H1 (cell line): ENCODE measurements around the gene SBNO1. TPM values are rescaled to one million over a fixed set of nuclear protein-coding genes. Genes with fewer than 3 reads are reported as not detected.

ENCODE experiments used
- CTCF ChIA-PET: fragments of 300-600 bp; sonication (Branson Sonifier 250); formaldehyde crosslinking; loops from one replicate; lab custom pipeline; 2021; ENCODE audit not compliant: partially characterized antibody; lab: Charles Lee
- POLR2A ChIA-PET: fragments of 300-600 bp; sonication (Branson Sonifier 250); formaldehyde crosslinking; loops from one replicate; lab custom pipeline; 2021; ENCODE audit warnings: inconsistent platforms; ENCODE audit not compliant: partially characterized antibody; lab: Charles Lee
- DNase-seq, 2 experiments: peaks; one replicate each; pipeline versions ENCODE4 v3.0.0 to v3.0.0-alpha.2; 2010 to 2022; ENCODE audit warnings: low spot score in 2 of 2, low read depth in 1 of 2, mixed read lengths in 1 of 2
- FAIRE-seq: peaks from 2 replicates; lab custom pipeline; 2011; peaks lifted over from hg19 to GRCh38; lab: Jason Lieb, UNC
- H2AFZ ChIP-seq: 2 replicates; pipeline ENCODE4 v1.8.1; 2012; ENCODE audit warnings: low read length, inconsistent platforms
- H2AK5ac ChIP-seq: 2 replicates; pipeline ENCODE4 v1.6.1; 2013; ENCODE audit warnings: low read depth, low read length
- H2BK120ac ChIP-seq: replicated peaks from 2 replicates; pipeline ENCODE3; 2013; ENCODE audit warnings: low read depth, low read length, inconsistent platforms
- H2BK12ac ChIP-seq: 2 replicates; pipeline ENCODE4 v1.6.1; 2013; ENCODE audit warnings: low read depth, low read length
- H2BK15ac ChIP-seq: 2 replicates; pipeline ENCODE4 v1.6.1; 2013; ENCODE audit warnings: low read length
- H2BK20ac ChIP-seq: 2 replicates; pipeline ENCODE4 v1.6.1; 2013; ENCODE audit warnings: low read length
- H2BK5ac ChIP-seq: 2 replicates; pipeline ENCODE4 v1.6.1; 2013; ENCODE audit warnings: low read depth, low read length
- H3K14ac ChIP-seq: 2 replicates; pipeline ENCODE4 v1.6.1; 2013; ENCODE audit warnings: inconsistent platforms; ENCODE audit not compliant: insufficient read length
- H3K18ac ChIP-seq: 2 replicates; pipeline ENCODE4 v1.6.1; 2013; ENCODE audit warnings: low read length; ENCODE audit errors: extremely low read depth
- H3K23ac ChIP-seq: 2 replicates; pipeline ENCODE4 v1.6.1; 2013; ENCODE audit warnings: inconsistent platforms; ENCODE audit not compliant: insufficient read length
- H3K23me2 ChIP-seq: 2 replicates; pipeline ENCODE4 v1.6.1; 2013; ENCODE audit warnings: low read depth, low read length
- H3K27ac ChIP-seq: 2 replicates; pipeline ENCODE4 v1.6.1; 2011; ENCODE audit warnings: low read depth, low read length, inconsistent platforms
- H3K27me3 ChIP-seq, 4 experiments: replicated peaks in 1 of 4; 1 replicate in 1 of 4; 2 replicates in 3 of 4; pipeline versions ENCODE4 v1.6.1 to v1.8.1; 2011 to 2013; ENCODE audit warnings: low read length in 3 of 4, mild to moderate bottlenecking in 3 of 4, inconsistent platforms in 2 of 4, mixed read lengths in 2 of 4, moderate library complexity in 1 of 4; ENCODE audit not compliant: control insufficient read depth in 3 of 4, insufficient read depth in 3 of 4; ENCODE audit errors: extremely low read depth in 1 of 4
- H3K36me3 ChIP-seq, 4 experiments: 2 replicates each; pipeline versions ENCODE4 v1.6.1 to v1.8.1; 2011 to 2013; ENCODE audit warnings: mild to moderate bottlenecking in 4 of 4, low read length in 3 of 4, moderate library complexity in 2 of 4, control low read depth in 1 of 4, inconsistent platforms in 1 of 4; ENCODE audit not compliant: insufficient read depth in 4 of 4, control insufficient read depth in 2 of 4
- H3K4ac ChIP-seq: replicated peaks from 2 replicates; pipeline ENCODE3; 2013; ENCODE audit warnings: low read length, low read depth, mixed read lengths, inconsistent platforms; ENCODE audit not compliant: insufficient read length
- H3K4me1 ChIP-seq, 4 experiments: replicated peaks in 1 of 4; 1 replicate in 1 of 4; 2 replicates in 3 of 4; pipeline versions ENCODE4 v1.6.1 to v1.8.1; 2011 to 2013; ENCODE audit warnings: low read length in 3 of 4, inconsistent platforms in 2 of 4, mixed read lengths in 1 of 4; ENCODE audit not compliant: insufficient read depth in 4 of 4, control insufficient read depth in 3 of 4
- H3K4me2 ChIP-seq, 2 experiments: 2 replicates each; pipeline versions ENCODE4 v1.6.1 to v1.8.1; 2011 to 2013; ENCODE audit warnings: low read depth in 2 of 2, low read length in 2 of 2, control low read depth in 1 of 2, inconsistent platforms in 1 of 2, mild to moderate bottlenecking in 1 of 2; ENCODE audit not compliant: insufficient read depth in 1 of 2
- H3K4me3 ChIP-seq, 4 experiments: fragments of 200-600, 300-600 bp in 1 of 4; sonication (generic), shearing (Covaris generic), sonication (Bioruptor Twin) in 1 of 4; 2 replicates each; pipeline versions ENCODE4 v1.5.1 to v1.8.1; 2011 to 2016; ENCODE audit warnings: low read length in 4 of 4, low read depth in 3 of 4, control low read depth in 2 of 4, inconsistent platforms in 2 of 4, mild to moderate bottlenecking in 2 of 4, mixed read lengths in 1 of 4, moderate library complexity in 1 of 4; ENCODE audit not compliant: insufficient read depth in 2 of 4; ENCODE audit errors: extremely low read depth in 1 of 4
- H3K56ac ChIP-seq: replicated peaks from 2 replicates; pipeline ENCODE3; 2013; ENCODE audit warnings: low read depth, mild to moderate bottlenecking, mixed read lengths, low read length, inconsistent platforms; ENCODE audit not compliant: insufficient read length
- H3K79me1 ChIP-seq: 2 replicates; pipeline ENCODE4 v1.6.1; 2013; ENCODE audit warnings: low read depth, low read length, control low read depth
- H3K79me2 ChIP-seq, 2 experiments: 2 replicates each; pipeline versions ENCODE4 v1.6.1 to v1.8.1; 2012 to 2013; ENCODE audit warnings: low read length in 2 of 2, mild to moderate bottlenecking in 2 of 2, inconsistent platforms in 1 of 2; ENCODE audit not compliant: insufficient read depth in 2 of 2, control insufficient read depth in 1 of 2
- H3K9ac ChIP-seq, 4 experiments: replicated peaks in 1 of 4; 1 replicate in 1 of 4; 2 replicates in 3 of 4; pipeline versions ENCODE4 v1.6.1 to v1.8.1; 2011 to 2013; ENCODE audit warnings: low read depth in 3 of 4, low read length in 3 of 4, control low read depth in 2 of 4, mild to moderate bottlenecking in 2 of 4, moderate library complexity in 2 of 4, inconsistent platforms in 1 of 4; ENCODE audit errors: extremely low read depth in 1 of 4
- H3K9me3 ChIP-seq, 2 experiments: 2 replicates each; pipeline versions ENCODE4 v1.6.1 to v1.8.1; 2012 to 2013; ENCODE audit warnings: mild to moderate bottlenecking in 2 of 2, moderate library complexity in 2 of 2, control low read depth in 1 of 2, inconsistent platforms in 1 of 2, low read depth in 1 of 2, low read length in 1 of 2, mixed read lengths in 1 of 2; ENCODE audit not compliant: insufficient read depth in 2 of 2
- H4K20me1 ChIP-seq, 2 experiments: replicated peaks in 1 of 2; 2 replicates each; pipeline versions ENCODE3 to v1.8.1; 2011 to 2013; ENCODE audit warnings: inconsistent platforms in 2 of 2, low read length in 2 of 2, mild to moderate bottlenecking in 1 of 2; ENCODE audit not compliant: insufficient read depth in 2 of 2, control insufficient read depth in 1 of 2
- H4K5ac ChIP-seq: 2 replicates; pipeline ENCODE4 v1.6.1; 2013; ENCODE audit warnings: low read length, low read depth, mixed read lengths, inconsistent platforms; ENCODE audit not compliant: insufficient read length
- H4K8ac ChIP-seq: 2 replicates; pipeline ENCODE4 v1.8.0; 2013; ENCODE audit warnings: mild to moderate bottlenecking, moderate library complexity, low read length, inconsistent platforms; ENCODE audit not compliant: insufficient read depth; ENCODE audit errors: extremely low read depth
- H4K91ac ChIP-seq: replicated peaks from 2 replicates; pipeline ENCODE3; 2013; ENCODE audit warnings: low read length, mixed read lengths, inconsistent platforms; ENCODE audit not compliant: insufficient read length
- ASH2L ChIP-seq: fragments of 200-600, 300-600 bp; sonication (generic); IDR thresholded peaks from one replicate; pipeline ENCODE4 v1.7.1; 2017; ENCODE audit warnings: low read length
- CEBPB ChIP-seq: IDR thresholded peaks from 2 replicates; pipeline ENCODE4 v1.6.1; 2012; ENCODE audit warnings: low read depth, low read length
- HDAC2 ChIP-seq, 2 experiments: fragments of 300-600 bp in 1 of 2; sonication (generic) in 1 of 2; IDR thresholded peaks; 2 replicates each; pipeline ENCODE4 v1.6.1; 2011 to 2012; ENCODE audit warnings: low read depth in 2 of 2, low read length in 2 of 2, mild to moderate bottlenecking in 2 of 2, moderate library complexity in 2 of 2, borderline replicate concordance in 1 of 2, inconsistent platforms in 1 of 2
- POLR2A ChIP-seq, 2 experiments: IDR thresholded peaks; 1 replicate in 1 of 2; 2 replicates in 1 of 2; pipeline ENCODE4 v1.6.1; 2011; ENCODE audit warnings: low read depth in 2 of 2, low read length in 2 of 2, mild to moderate bottlenecking in 2 of 2; ENCODE audit errors: control extremely low read depth in 1 of 2
- RBBP5 ChIP-seq: IDR thresholded peaks from 2 replicates; pipeline ENCODE4 v1.7.1; 2012; ENCODE audit warnings: low read depth, mild to moderate bottlenecking, inconsistent platforms, low read length, moderate library complexity, borderline replicate concordance
- SIX5 ChIP-seq: IDR thresholded peaks from 2 replicates; pipeline ENCODE4 v1.6.1; 2011; ENCODE audit warnings: mild to moderate bottlenecking, low read depth, low read length
- WGBS, 2 experiments: shearing (Covaris generic) in 1 of 2; methylation state at CpG; one replicate each; pipeline versions ENCODE4 v1.1.6 to v1.1.7; 2013 to 2015; ENCODE audit warnings: low lambda C conversion rate in 2 of 2, mixed read lengths in 2 of 2, inconsistent platforms in 1 of 2, low coverage in 1 of 2, missing lambda C conversion rate in 1 of 2; ENCODE audit not compliant: insufficient replicate concordance in 2 of 2, insufficient coverage in 1 of 2, insufficient read length in 1 of 2; ENCODE audit errors: extremely low coverage in 1 of 2, missing lambda C conversion rate in 1 of 2; 5-methylcytosine and 5-hydroxymethylcytosine counted together
- polyA plus RNA-seq, 7 experiments: library from polyadenylated mRNA; depleted of rRNA in 3 of 7; stranded (reverse) in 5 of 7; unstranded in 2 of 7; fragments of >200 nt in 5 of 7; fragments of 200-250 nt in 2 of 7; gene quantifications; 1 replicate in 5 of 7; 2 replicates in 1 of 7; 4 replicates in 1 of 7; pipeline versions ENCODE4 v1.2.1 to v1.2.3, GENCODE V29; 2011 to 2013; ENCODE audit warnings: missing spikeins in 2 of 7, mixed read lengths in 2 of 7
- total RNA-seq: library from RNA; stranded (reverse); fragmentation: NEBNext Ultra II Directional; extraction: Animal tissue kit (Norgen Biotek cat#: 25700); gene quantifications from 2 replicates; pipeline ENCODE4 v1.2.1, GENCODE V29; 2021
- TF ChIP-seq, protein P1 (sequence below): IDR thresholded peaks from 2 replicates; pipeline ENCODE4 v1.6.1; 2011; ENCODE audit warnings: low read depth, mild to moderate bottlenecking, low read length; ENCODE audit not compliant: insufficient read depth

Gene SBNO1
- total and polyA plus RNA-seq, 2 of the 8 experiments (the other 6 are each of a cell fraction or from before 2014, with no cell fraction given): 6.7 to 57.7 TPM

DNA sequence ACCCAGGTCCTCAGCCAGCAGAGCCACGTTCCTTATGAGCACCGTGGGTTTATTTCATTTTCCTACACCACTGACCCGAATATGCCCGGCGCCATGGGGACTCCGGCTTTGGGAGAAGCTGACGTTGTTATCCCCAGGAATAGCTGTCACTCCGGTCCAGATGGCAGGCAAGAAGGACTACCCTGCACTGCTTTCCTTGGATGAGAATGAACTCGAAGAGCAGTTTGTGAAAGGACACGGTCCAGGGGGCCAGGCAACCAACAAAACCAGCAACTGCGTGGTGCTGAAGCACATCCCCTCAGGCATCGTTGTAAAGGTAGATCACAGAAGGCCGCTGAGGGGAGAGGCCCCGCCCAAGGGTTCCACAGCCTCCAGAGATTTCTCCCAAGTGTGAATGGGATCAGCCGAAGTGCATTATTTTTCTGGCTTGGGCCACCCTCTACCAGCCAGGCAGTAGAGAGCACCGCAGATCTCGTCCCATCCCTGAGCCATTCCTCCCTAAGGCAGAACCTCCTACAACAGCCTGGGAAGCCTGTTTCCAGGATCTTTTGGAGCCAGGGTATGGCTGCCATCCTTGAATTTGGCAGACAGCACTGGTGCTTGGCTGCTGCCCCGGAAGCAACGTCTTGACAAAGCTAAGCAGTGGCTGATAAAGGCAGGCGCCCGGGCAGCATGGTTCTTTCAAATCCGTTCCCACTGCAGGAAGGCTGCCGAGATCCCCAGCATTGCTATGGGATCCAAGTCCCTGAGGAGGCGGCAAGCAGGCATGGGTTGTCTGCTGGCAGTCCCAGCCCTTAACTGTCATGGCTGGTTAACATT, 110.8 kb downstream of the SBNO1 start:
- Histone ChIP-seq H3K4ac (no peak overlapping the region), H3K27ac (no peak overlapping the region), H2BK15ac (no peak overlapping the region), H3K23me2 (no peaks in the 10 kb centered on the region), H4K20me1 (peaks cover 0 to 4% of the 10 kb centered on the region in 2 experiments), H3K4me2 (no peak overlapping the region), H3K9ac (no peak overlapping the region; a peak in 1 of 7 replicates), H3K4me3 (no peak overlapping the region), H3K14ac (no peak overlapping the region), H3K4me1 (peaks cover 0 to 5% (median 0%) of the 10 kb centered on the region in 4 experiments; a peak in 1 of 7 replicates), H4K8ac (no peak overlapping the region), H2BK120ac (no peak overlapping the region), H3K9me3 (peaks cover 0 to 7% of the 10 kb centered on the region in 2 experiments; a peak in 2 of 4 replicates), H2AK5ac (no peak overlapping the region), H2BK12ac (no peak overlapping the region), H2BK5ac (no peak overlapping the region), H3K18ac (no peak overlapping the region), H3K56ac (no peak overlapping the region), H3K79me1 (peaks cover 4% of the 10 kb centered on the region; the same call in 1 of the 2 replicates), H2AFZ (no peak overlapping the region), H3K36me3 (peaks cover 7 to 58% (median 24%) of the 10 kb centered on the region in 4 experiments), H3K23ac (no peak overlapping the region), H2BK20ac (no peak overlapping the region), H4K5ac (no peak overlapping the region), H3K79me2 (peaks cover 0 to 4% of the 10 kb centered on the region in 2 experiments; a peak in 1 of 4 replicates), H3K27me3 (no peaks in the 10 kb centered on the region), H4K91ac (no peak overlapping the region)
- ChIA-PET CTCF (interaction anchor here (0.6 to 2.9 kb wide), 3 partner anchors 11 to 333 kb away, joined by 3 to 10 read pairs (median 3); no protein-coding TSS in a partner anchor), POLR2A (interaction anchor here (0.7 to 4.0 kb wide), 3 partner anchors 14 to 21 kb away, joined by 3 to 32 read pairs (median 4); partner anchors contain the start of genes MPHOSPH9 and MTRFR)
- WGBS, 2 experiments: 88% methylated on average over 24 of the region's 24 CpGs; no CpG with 5 or more reads in 1 of the 2 experiments
- DNase-seq (no peak), FAIRE-seq (no peak)
- TF ChIP-seq SIX5: no peak
- TF ChIP-seq, protein P1, sequence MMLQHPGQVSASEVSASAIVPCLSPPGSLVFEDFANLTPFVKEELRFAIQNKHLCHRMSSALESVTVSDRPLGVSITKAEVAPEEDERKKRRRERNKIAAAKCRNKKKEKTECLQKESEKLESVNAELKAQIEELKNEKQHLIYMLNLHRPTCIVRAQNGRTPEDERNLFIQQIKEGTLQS: no peak
- TF ChIP-seq ASH2L: no peak
- TF ChIP-seq CEBPB: no peak
- TF ChIP-seq POLR2A (IDR thresholded peaks at IDR 0.05; ENCODE audit: control extremely low read depth in 1 of 2, low read depth in 2 of 2, low read length in 2 of 2): no peak
- TF ChIP-seq HDAC2 (IDR thresholded peaks at IDR 0.05; ENCODE audit: borderline replicate concordance in 1 of 2, low read depth in 2 of 2, low read length in 2 of 2): no peak
- no peak for TF ChIP-seq RBBP5
